ENCODE results near the gene RNF222. TPM values are rescaled to one million over a fixed set of nuclear protein-coding genes. Genes with fewer than 3 reads are reported as not detected.
A peak's percentile ranks its signal among the peaks of the same experiment; 100 is the strongest.
"Not testable (repeated sequence)": the region's sequence is repeated elsewhere in the genome, so short reads cannot be mapped to it uniquely, and the experiment has no call there.

The RNF222 gene
- total RNA-seq, 1 donor from 2014 or later, result not detected

GRCh38 chr17:8382052-8382879 is 15.4 kb downstream of the RNF222 start:
- DNase-seq (ENCODE audit: extremely low read depth, low read depth, low spot score), result no peak

- DNase-seq (ENCODE audit: extremely low read depth, low read depth, low spot score), result no peak
Measured at GRCh38 chr17:8380049-8380448, 17.6 kb downstream of the RNF222 start.

- not testable (repeated sequence) for DNase-seq (ENCODE audit: extremely low read depth, low read depth, low spot score)
Measured at GRCh38 chr17:8378117-8378516, 19.5 kb downstream of the RNF222 start.

- no peak for DNase-seq (ENCODE audit: extremely low read depth, low read depth, low spot score)
Measured at GRCh38 chr17:8377422-8377821, 20.2 kb downstream of the RNF222 start.

- no peak for DNase-seq (ENCODE audit: extremely low read depth, low read depth, low spot score)
Measured at GRCh38 chr17:8376271-8377067, 21.2 kb downstream of the RNF222 start, which contains the start of gene KRABD2. TSS of gene KRABD2 (minus strand) at chr17:8376704.

- DNase-seq (ENCODE audit: extremely low read depth, low read depth, low spot score), result no peak
Measured at GRCh38 chr17:8375738-8376259, 21.8 kb downstream of the RNF222 start.

GRCh38 chr17:8373856-8374255 is 23.8 kb downstream of the RNF222 start:
- not testable (repeated sequence) for DNase-seq (ENCODE audit: extremely low read depth, low read depth, low spot score)

GRCh38 chr17:8372422-8372821 is 25.2 kb downstream of the RNF222 start:
- DNase-seq (ENCODE audit: extremely low read depth, low read depth, low spot score), result no peak

- DNase-seq (ENCODE audit: extremely low read depth, low read depth, low spot score), result no peak
Measured at GRCh38 chr17:8371786-8372185, 25.8 kb downstream of the RNF222 start.

- DNase-seq (ENCODE audit: extremely low read depth, low read depth, low spot score), result no peak
Measured at GRCh38 chr17:8369944-8370343, 27.7 kb downstream of the RNF222 start.

- no peak for DNase-seq (ENCODE audit: extremely low read depth, low read depth, low spot score)
Measured at GRCh38 chr17:8368193-8368592, 29.4 kb downstream of the RNF222 start.

GRCh38 chr17:8366231-8366630 is 31.4 kb downstream of the RNF222 start:
- no peak for DNase-seq (ENCODE audit: extremely low read depth, low read depth, low spot score)

- DNase-seq (ENCODE audit: extremely low read depth, low read depth, low spot score), result no peak
Measured at GRCh38 chr17:8365143-8365542, 32.5 kb downstream of the RNF222 start.

- DNase-seq (ENCODE audit: extremely low read depth, low read depth, low spot score), result no peak
Measured at GRCh38 chr17:8362651-8363332, 34.8 kb downstream of the RNF222 start.

- DNase-seq (ENCODE audit: extremely low read depth, low read depth, low spot score), result no peak
Measured at GRCh38 chr17:8360751-8361150, 36.9 kb downstream of the RNF222 start.

GRCh38 chr17:8360260-8360659 is 37.4 kb downstream of the RNF222 start:
- DNase-seq (ENCODE audit: extremely low read depth, low read depth, low spot score), result no peak

- peak; percentile 94 for DNase-seq (ENCODE audit: extremely low read depth, low read depth, low spot score)
Measured at GRCh38 chr17:8359769-8360168, 37.9 kb downstream of the RNF222 start.

- no peak for DNase-seq (ENCODE audit: extremely low read depth, low read depth, low spot score)
Measured at GRCh38 chr17:8357910-8358309, 39.7 kb downstream of the RNF222 start.

- DNase-seq (ENCODE audit: extremely low read depth, low read depth, low spot score), result no peak
Measured at GRCh38 chr17:8354236-8354635, 43.4 kb downstream of the RNF222 start.

GRCh38 chr17:8353736-8354135 is 43.9 kb downstream of the RNF222 start:
- DNase-seq (ENCODE audit: extremely low read depth, low read depth, low spot score), result no peak

- DNase-seq (ENCODE audit: extremely low read depth, low read depth, low spot score), result no peak
Measured at GRCh38 chr17:8350339-8350738, 47.3 kb downstream of the RNF222 start.

All from glomerular endothelial cell (primary cell).